ENCODE data around the gene LCN1.

LCN1 gene

DNA sequence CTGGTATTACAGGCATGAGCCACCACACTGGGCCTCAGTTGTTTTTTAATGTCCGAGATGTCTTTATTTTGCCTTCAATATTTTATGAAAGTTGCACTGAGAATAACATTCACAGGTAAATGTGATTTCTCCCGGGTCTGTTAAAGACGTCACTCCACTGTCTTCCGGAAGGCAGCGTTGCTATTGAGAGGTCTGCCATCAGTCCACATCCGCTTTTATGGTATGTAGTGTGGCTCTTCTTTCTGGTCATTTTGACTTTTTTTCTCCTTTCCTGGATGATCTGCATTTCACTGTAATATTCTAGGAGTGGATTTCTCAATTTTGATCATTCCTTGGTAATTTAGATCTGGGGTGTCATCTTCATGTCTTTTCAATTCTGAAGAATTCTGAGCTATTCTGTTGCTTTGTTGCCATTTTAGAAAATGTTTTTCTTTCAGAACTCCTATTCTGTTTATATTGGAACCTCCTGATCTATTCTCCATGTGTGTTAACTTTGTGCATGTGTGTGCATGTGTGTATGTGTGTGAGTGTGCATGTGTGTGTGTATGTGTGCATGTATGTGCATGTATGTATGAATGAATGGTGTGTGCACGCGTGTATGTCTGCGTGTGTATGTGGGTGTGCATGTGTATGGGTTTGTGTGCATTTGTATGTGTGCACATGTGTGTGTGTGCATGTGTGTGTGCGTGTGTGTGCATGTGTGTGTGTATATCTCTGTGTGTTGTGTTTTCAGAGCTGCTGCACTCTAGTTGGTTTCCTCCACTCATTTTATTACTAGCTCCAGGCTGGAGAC lies 1.9 kb upstream of the LCN1 start:
- Histone ChIP-seq H3F3A (ENCODE audit: control insufficient read depth, insufficient read depth) (no peaks in the 10 kb centered on the region), H3K9me3 (ENCODE audit: control insufficient read depth, insufficient read depth, low read length) (no peaks in the 10 kb centered on the region), H3K4me1 (ENCODE audit: control insufficient read depth, low read length) (no peaks in the 10 kb centered on the region), H3K4me2 (ENCODE audit: low read length) (no peak overlapping the region), H3K27ac (ENCODE audit: low read depth, low read length) (no peak overlapping the region), H4K20me1 (ENCODE audit: control insufficient read depth, insufficient read depth, low read depth, low read length) (no peaks in the 10 kb centered on the region), H3K4me3 (ENCODE audit: low read length) (no peak overlapping the region), H3K79me2 (ENCODE audit: control insufficient read depth, low read length) (no peaks in the 10 kb centered on the region), H3K27me3 (ENCODE audit: control insufficient read depth, low read length) (no peaks in the 10 kb centered on the region), H3K36me3 (ENCODE audit: control insufficient read depth, low read length) (no peaks in the 10 kb centered on the region), H3K9me2 (replicated peaks; ENCODE audit: control insufficient read depth, low read length) (no peaks in the 10 kb centered on the region)
- TF ChIP-seq, protein P1, sequence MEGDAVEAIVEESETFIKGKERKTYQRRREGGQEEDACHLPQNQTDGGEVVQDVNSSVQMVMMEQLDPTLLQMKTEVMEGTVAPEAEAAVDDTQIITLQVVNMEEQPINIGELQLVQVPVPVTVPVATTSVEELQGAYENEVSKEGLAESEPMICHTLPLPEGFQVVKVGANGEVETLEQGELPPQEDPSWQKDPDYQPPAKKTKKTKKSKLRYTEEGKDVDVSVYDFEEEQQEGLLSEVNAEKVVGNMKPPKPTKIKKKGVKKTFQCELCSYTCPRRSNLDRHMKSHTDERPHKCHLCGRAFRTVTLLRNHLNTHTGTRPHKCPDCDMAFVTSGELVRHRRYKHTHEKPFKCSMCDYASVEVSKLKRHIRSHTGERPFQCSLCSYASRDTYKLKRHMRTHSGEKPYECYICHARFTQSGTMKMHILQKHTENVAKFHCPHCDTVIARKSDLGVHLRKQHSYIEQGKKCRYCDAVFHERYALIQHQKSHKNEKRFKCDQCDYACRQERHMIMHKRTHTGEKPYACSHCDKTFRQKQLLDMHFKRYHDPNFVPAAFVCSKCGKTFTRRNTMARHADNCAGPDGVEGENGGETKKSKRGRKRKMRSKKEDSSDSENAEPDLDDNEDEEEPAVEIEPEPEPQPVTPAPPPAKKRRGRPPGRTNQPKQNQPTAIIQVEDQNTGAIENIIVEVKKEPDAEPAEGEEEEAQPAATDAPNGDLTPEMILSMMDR (IDR thresholded peaks at IDR 0.05; ENCODE audit: low read depth, low read length, poor library complexity, severe bottlenecking) = no peak
- TF ChIP-seq EZH2phosphoT487 (IDR thresholded peaks at IDR 0.05; ENCODE audit: borderline replicate concordance, low read length) = no peak

DNA sequence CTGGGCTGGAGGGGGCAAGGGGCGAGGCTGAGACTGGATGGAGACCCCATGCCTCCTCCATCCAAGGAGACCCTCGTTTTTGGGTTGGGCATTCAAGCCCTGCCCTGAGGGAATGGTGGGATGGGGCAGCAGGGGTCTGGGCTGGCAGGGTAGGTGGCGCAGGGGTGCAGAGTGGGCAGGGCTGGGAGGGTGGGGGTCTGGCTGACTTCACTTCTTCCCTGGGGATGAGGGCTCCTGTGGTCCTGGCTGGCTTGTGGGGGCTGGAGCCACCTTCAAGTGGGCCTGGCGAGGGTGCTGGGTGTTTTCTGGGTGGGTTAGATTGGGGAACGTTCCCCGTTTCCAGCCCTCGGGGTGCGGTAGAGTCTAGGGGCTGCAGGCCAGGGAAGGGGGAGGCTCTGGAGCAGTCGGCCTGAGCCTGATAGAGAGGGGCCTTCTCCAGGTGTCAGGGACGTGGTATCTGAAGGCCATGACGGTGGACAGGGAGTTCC lies 412 bp downstream of the LCN1 start:
- Histone ChIP-seq H3K27me3 (ENCODE audit: control insufficient read depth, low read length) (no peaks in the 10 kb centered on the region), H3K9me2 (replicated peaks; ENCODE audit: control insufficient read depth, low read length) (no peaks in the 10 kb centered on the region), H4K20me1 (ENCODE audit: control insufficient read depth, insufficient read depth, low read depth, low read length) (no peaks in the 10 kb centered on the region), H3K4me1 (ENCODE audit: control insufficient read depth, low read length) (no peaks in the 10 kb centered on the region), H3F3A (ENCODE audit: control insufficient read depth, insufficient read depth) (no peaks in the 10 kb centered on the region), H3K9me3 (ENCODE audit: control insufficient read depth, insufficient read depth, low read length) (no peaks in the 10 kb centered on the region), H3K36me3 (ENCODE audit: control insufficient read depth, low read length) (no peaks in the 10 kb centered on the region), H3K4me2 (ENCODE audit: low read length) (no peak overlapping the region), H3K27ac (ENCODE audit: low read depth, low read length) (no peak overlapping the region), H3K79me2 (ENCODE audit: control insufficient read depth, low read length) (no peaks in the 10 kb centered on the region), H3K4me3 (ENCODE audit: low read length) (no peak overlapping the region)
- TF ChIP-seq EZH2phosphoT487 (IDR thresholded peaks at IDR 0.05; ENCODE audit: borderline replicate concordance, low read length) = no peak
- TF ChIP-seq, protein P1 (IDR thresholded peaks at IDR 0.05; ENCODE audit: low read depth, low read length, poor library complexity, severe bottlenecking) = no peak

DNA sequence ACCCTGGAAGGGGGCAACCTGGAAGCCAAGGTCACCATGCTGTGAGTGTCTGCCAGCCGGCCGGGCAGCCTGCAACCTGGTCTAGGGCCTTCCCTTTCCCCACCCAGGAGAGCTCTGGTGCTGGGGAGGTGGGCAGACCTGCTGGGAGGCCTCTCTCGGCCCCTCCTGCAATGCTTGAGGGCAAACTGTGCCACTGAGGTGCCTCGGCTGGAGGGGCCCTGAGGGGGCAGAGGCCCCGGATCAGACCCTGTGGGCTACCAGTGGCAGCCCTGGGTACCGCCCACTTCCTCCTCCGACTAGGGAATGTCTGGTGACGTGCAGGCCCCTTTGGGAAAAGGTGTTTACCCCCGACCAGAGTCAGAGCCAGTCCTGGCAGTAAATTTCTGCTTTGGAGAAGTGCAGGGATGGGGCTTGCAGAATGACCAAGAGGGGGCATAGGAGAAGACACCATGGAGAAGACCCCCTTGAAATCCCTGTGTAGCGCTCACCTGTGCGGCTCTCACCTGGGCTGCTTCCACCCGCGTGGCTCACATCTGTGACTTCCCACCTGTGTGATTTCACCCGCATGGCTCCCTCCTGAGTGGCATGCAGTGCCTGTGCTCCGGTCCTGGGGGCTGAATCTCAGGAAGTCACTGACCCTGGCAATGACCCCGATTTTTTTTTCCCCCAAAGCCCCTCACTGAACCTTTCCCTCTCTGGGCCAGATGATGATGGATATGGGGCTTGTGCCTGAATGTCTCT lies 1.1 kb downstream of the LCN1 start:
- no peak overlapping the region for H3K27ac ChIP-seq (ENCODE audit: low read depth, low read length)
- TF ChIP-seq, protein P1 (IDR thresholded peaks at IDR 0.05; ENCODE audit: low read depth, low read length, poor library complexity, severe bottlenecking) = no peak
- TF ChIP-seq EZH2phosphoT487 (IDR thresholded peaks at IDR 0.05; ENCODE audit: borderline replicate concordance, low read length) = no peak
- no peaks in the 10 kb centered on the region for H3K4me1 ChIP-seq (ENCODE audit: control insufficient read depth, low read length)
- H3K9me3 ChIP-seq (ENCODE audit: control insufficient read depth, insufficient read depth, low read length) = no peaks in the 10 kb centered on the region
- no peaks in the 10 kb centered on the region for H3K9me2 ChIP-seq (replicated peaks; ENCODE audit: control insufficient read depth, low read length)
- H3F3A ChIP-seq (ENCODE audit: control insufficient read depth, insufficient read depth) = no peaks in the 10 kb centered on the region
- no peaks in the 10 kb centered on the region for H4K20me1 ChIP-seq (ENCODE audit: control insufficient read depth, insufficient read depth, low read depth, low read length)
- no peak overlapping the region for H3K4me3 ChIP-seq (ENCODE audit: low read length)
- H3K36me3 ChIP-seq (ENCODE audit: control insufficient read depth, low read length) = no peaks in the 10 kb centered on the region
- no peak overlapping the region for H3K4me2 ChIP-seq (ENCODE audit: low read length)
- no peaks in the 10 kb centered on the region for H3K27me3 ChIP-seq (ENCODE audit: control insufficient read depth, low read length)
- no peaks in the 10 kb centered on the region for H3K79me2 ChIP-seq (ENCODE audit: control insufficient read depth, low read length)

Data from DOHH2 (cell line).